Left kidney (tissue), 2 donors: ENCODE results near the gene NKAIN2. TPM values are rescaled to one million over a fixed set of nuclear protein-coding genes. Genes with fewer than 3 reads are reported as not detected.
"Not testable (repeated sequence)": the region's sequence is repeated elsewhere in the genome, so short reads cannot be mapped to it uniquely, and the experiment has no call there.

Experiments
- DNase-seq: peaks from one replicate; pipeline ENCODE4 v3.0.0-alpha.2; 2013
- polyA plus RNA-seq: library from polyadenylated mRNA; unstranded; fragments of 120-200 nt; gene quantifications from one replicate; pipeline ENCODE4 v1.2.1, GENCODE V29; 2013; ENCODE audit not compliant: insufficient read length

Gene NKAIN2
- polyA plus RNA-seq, 1 donor, result 20.6 TPM

DNA sequence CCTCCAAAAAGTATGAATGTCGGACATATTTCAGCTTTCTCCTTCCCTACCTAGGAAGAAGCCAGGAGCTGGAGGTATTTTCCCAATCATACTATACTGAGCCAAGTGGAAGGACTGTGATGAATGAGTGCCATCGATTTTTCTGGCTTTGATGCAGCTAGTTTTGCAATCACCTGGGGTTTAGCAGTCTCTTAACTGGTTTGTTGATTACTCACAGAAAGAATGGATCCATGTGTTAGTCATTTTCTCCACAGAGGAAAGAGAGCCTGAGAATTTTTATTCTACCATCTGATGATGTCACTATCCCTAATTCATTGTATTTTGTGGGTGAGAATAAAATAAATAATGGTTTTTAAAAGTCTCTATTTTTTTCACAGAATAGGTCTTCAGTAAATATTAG lies 875.7 kb downstream of the NKAIN2 start:
- DNase-seq, result no peak

DNA sequence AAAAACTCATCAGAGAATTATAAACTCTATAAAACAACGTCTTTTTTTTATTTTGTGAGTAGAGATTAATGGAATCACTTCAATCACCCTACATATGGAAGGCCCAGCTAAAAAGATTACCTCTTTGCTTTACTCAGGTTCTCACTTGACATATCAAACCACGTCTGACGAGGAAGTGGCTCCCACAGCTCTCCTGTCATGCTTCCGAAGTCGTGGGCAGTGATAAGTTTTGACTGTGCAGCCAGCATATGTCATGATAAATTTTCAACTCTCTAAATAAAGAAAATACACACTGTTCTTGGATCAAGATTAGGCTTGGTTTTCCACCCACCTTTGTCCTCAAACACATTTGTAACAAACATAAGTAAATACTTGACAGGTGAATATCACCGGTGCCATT lies 879.1 kb downstream of the NKAIN2 start:
- no peak for DNase-seq

DNA sequence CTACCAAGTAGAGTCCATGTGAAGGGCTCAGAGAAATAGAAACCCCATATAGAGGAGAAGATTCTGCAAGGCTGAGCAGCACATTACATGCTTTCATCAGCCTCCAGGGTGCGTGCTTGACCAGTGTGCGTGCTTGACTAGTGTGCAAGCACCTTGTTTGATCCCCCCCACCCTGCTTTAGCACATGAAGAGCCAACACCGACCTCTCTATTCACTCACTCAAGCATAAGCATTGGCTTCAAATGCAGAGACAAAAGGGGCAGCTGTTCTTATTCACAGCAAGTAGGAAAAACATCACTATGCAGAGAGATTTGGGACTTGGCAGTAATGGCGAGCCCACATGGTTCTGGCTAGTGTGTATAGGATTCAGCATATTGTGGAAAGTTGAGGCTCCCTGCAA lies 879.8 kb downstream of the NKAIN2 start:
- no peak for DNase-seq

DNA sequence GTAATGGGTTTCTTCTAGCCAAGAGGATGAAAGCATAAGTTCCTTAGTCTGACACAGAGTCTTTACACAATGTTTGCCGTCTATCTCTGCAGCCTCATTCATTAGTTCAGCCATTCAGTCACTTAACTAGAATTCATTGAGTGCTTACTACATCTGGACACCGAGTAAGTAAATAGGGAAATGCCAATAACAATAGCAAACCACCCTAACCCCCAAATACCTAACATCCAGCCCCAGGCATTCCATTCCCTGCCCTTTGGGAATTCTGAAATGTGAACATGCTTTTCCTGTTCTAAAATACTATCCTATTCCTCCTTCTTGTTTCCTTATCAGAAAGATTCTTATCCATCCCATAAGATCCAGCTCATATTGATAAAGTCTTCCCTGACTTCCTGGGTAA lies 881.0 kb downstream of the NKAIN2 start:
- DNase-seq, result no peak

DNA sequence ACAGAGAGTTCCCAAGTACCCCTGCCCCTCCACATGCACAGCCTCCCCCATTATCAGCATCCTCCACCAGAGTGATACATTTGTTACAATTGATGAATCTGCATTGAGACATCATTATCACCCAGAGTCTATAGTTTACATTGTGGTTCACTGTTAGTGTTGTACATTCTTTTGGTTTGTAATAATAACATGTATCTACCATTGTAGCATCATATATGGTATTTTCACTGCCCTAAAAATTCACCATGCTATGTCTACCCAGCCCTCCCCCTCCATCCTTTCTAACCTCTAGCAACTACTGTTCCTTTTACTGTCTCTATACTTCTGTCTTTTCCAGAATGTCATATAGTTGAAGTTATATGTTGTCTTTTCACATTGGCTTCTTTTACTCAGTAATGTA lies 884.7 kb downstream of the NKAIN2 start:
- DNase-seq, result no peak

DNA sequence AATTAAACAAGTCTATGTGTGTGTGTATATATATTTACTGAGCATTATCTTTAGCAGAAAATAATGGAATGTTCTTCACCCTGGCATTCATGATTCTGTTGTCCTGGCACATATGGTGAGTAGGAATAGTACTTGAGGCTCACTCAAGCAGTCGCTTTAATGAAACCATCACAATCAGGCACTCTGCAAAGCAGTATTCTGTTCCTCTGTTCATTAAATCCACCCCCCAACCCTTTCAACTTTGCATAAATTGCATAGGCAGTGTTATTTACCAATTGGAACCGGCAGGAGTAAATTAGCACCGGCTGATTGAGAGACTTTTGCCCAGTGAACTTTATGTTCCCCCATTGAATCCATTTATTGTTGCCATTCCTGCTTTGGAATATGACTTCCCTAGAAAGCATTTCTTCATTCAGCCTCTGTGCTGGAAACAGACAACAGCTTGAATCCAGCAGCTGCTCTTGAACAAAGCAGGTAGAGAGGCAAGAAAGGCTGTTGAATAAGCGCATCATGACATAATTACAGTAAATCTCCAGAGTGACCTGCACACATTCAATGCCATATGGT lies 890.6 kb downstream of the NKAIN2 start:
- no peak for DNase-seq

DNA sequence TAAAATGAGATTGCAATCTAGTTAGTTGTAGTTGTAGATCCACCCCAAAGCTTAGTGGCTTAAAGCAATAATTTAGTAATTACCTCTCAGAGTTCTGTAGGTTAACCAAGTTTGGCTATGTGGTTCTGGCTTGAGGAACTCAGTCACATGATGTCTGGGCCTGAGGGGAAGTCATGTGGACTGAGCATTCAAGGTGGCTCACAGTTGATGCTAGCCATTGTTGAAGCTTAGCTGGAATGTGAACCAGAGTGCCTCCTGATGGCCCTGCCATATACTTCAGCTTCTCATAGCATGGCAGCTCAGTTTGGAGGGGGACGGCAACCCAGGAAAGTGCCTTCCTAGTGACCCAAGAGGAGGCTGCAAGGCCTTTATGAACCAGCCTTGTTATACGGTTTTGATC lies 895.4 kb downstream of the NKAIN2 start:
- no peak for DNase-seq

DNA sequence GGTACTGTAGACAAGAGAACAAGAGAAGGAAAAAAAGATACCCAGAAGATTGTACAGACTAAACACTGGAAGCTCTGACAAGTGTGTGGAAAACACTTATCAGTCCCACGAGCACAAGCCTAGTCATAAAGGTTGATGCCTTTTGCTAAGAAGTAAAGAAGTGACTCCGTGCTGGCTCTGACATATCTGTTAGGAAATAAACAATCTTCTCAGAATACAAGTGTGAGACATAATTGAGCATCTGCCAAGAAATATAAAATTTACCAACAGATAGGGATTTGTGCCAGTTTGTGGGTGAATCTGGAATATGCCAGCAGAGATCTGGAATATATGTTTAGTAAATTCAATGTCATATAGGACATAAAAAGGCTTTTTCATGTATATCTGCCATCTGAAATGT lies 899.9 kb downstream of the NKAIN2 start:
- DNase-seq, result no peak

DNA sequence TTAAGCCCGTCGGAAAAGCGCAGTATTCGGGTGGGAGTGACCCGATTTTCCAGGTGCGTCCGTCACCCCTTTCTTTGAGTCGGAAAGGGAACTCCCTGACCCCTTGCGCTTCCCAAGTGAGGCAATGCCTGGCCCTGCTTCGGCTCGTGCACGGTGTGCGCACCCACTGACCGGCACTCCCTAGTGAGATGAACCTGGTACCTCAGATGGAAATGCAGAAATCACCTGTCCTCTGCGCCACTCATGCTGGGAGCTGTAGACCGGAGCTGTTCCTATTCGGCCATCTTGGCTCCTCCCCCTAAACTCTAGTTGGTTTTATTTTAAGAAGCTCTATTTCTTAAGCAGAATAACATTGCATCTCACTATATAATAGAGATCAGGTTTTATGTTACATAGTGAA lies 908.9 kb downstream of the NKAIN2 start:
- DNase-seq, result not testable (repeated sequence)

DNA sequence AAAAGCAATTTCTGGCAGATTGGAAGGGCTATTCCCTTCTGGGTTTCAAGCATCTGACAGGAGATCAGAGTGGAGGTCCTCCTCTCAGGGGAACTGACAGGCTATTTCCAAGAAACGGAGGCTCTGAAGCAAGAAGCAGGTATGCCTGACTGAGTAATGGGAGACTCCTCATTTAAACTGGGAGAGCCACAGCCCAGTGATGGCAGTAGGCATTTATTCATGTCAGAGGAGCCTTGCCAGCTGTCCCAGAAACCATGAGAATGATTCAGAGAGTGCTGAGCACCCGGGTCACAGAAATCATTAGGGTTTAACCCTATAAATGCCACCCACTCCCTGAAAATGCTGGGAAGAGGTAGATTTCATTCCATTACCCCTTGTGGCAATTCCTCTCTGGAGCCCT lies 911.1 kb downstream of the NKAIN2 start:
- no peak for DNase-seq

DNA sequence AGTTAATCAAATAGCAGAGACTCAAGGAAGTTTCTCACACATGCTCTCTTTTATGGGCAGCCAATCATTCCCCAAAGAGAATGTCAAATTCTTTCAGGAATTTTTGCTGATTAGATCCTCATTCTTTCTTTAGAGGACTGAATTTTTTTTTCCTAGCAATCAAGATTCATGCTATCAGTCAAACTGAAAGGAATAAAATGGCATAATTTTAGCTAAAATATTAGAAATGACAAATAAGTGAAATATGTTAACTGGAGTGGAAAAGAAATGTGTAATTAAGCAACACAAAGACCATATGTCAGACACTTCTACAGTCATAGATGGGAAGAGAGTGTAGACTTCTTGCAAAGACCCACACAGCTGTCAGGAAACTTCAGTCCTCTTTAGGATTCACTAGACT lies 916.2 kb downstream of the NKAIN2 start:
- DNase-seq, result no peak

DNA sequence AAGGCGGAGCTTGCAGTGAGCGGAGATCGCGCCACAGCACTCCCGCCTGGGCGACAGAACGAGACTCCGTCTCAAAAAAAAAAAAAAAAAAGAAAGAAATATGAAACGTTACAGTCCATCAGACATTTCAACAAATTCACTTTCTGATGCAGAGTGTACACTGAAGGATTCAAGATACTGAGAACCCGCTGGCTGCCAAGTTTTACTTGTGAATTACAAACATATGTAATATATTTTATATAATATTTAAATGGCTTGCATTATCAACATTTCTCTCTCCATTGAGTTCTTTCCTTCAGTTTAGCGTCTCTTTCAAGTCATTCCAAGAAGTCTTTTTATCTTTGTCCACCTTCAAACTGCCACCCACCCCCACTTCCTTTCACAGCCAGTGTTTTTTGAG lies 917.7 kb downstream of the NKAIN2 start:
- DNase-seq, result no peak

DNA sequence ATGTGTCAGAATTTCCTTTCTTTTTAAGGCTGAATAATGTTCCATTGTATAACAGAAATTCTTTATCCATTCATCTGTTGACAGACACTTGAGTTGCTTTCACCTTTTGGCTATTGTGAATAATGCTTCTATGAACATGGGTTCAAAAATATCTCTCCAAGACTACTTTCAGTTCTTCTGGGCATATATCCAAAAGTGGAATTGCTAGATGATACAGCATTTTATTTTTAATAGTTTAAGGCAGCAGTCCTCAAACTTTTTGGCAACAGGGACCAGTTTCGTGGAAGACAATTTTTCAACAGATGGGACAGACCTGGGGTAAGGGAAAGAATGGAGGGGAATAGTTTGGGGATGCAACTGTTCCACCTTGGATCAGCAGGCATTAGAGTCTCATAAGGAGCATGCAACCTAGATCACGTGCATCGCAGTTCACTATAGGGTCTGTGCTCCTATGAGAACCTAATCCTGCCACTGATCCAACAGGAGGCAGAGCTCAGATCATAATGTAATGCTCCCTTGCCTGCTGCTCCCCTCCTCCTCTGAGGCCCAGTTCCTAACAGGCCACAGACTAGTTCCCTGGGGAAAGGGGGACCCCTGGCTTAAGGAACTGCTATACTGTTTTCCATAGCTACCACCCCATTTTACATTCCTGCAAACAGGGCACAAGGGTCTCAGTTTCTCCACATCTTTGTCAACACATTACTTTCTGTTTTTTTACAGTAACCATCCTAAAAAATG lies 918.6 kb downstream of the NKAIN2 start:
- DNase-seq, result no peak

DNA sequence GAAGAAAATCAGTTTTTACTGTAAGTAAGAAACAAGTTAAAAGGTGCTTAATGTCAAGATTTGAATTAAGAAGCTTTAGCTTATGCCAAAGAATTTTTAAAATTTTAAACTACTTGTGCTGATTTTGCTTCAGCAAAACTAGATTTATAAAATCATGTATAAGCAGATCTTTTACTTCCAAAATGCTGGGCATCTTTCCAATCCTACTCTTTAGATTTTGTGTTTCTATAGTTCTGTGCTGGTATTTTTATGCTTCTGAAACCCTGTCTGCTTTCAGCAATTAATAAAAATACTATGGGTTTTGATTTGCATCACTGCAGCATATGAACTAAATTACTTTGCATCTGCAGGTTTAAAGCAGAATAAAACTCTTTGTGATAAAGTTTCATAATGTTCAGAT lies 920.0 kb downstream of the NKAIN2 start:
- no peak for DNase-seq

DNA sequence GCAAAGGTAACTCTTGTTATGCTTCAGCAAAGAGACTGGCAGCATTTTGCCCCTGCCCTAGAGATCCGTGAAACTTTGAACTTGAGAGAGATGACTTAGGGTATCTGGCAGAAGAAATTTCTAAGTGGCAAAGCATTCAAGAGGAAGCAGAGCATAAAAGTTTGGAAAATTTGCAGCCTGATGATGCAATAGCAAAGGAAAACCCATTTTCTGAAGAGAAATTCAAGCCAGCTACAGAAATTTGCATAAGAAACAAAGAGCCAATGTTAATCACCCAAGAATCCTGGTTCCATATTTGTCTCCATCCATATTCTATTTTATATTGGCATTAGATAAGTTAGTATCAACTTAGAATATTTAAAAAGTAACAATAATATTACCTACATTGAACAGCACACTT lies 934.1 kb downstream of the NKAIN2 start:
- not testable (repeated sequence) for DNase-seq

DNA sequence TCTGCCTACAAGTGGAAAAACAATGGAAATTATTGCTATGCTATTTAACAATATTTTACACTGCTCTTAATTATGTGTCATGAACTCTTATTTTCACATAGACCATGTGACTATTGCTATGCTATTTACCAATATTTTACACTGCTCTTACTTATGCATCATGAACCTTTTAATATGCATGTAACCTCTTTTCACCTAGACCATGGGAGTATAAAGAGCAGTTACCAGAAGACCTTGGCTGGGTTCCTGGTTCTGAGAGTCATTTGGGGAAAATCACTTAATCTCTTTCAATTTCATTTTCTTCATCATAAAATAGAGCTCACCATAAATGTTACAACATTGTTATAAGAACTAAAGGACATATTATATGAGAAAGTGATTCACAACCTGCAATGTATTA lies 934.8 kb downstream of the NKAIN2 start:
- DNase-seq, result no peak

DNA sequence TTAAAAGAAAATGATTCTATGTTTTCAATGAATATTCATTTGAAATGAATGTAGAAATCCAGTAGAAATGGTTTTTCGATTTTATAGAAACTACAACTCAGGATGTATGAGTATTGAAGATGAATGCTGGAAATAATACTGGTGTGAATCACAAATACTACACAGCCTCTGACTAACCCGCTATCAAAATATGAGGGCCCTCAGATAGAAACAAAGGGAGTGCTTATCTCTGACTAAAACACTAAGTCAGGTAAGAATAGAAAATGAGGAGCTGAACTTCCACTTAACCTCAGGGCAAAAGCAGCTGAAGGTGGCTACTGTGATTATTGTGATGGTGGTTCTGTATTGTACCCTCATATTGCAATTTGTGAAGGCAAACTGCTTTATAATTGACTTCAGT lies 937.7 kb downstream of the NKAIN2 start:
- no peak for DNase-seq

DNA sequence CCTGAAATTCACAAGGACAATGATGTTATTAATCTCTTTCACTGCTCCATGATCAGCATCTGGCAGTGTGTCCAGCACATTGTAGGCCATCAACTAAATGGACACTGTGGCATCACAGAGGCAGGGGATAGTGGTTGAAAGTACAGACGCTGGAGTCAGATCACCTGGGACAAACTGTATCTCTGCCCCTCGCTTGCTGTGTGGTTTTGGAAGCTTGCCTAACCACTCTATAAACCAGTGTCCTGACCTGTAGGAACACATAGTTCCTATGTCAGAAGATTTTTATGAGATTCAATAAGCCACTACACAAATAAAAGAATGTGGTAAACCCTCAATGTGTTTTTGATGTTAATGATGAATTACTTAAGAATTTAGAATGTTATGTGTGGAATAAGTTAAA lies 939.3 kb downstream of the NKAIN2 start:
- no peak for DNase-seq

DNA sequence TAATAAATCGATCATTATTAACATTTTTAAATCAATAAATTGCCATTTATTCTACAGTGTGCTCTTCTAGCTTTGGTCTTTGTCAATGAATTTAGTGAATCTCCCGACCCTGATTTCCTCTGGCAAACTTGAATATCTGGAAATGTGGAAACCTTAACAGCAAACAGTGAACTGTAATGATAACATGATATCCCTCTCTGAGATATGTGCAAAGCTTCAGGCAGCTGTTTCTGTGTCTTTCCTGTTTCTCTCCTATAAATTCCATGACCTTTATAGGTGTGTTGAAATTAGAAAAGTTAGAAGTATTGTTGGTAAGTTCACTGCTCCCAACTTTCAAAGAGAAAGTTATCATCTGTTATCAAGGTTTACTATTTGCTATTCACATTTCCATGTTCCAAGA lies 939.8 kb downstream of the NKAIN2 start:
- DNase-seq, result no peak

DNA sequence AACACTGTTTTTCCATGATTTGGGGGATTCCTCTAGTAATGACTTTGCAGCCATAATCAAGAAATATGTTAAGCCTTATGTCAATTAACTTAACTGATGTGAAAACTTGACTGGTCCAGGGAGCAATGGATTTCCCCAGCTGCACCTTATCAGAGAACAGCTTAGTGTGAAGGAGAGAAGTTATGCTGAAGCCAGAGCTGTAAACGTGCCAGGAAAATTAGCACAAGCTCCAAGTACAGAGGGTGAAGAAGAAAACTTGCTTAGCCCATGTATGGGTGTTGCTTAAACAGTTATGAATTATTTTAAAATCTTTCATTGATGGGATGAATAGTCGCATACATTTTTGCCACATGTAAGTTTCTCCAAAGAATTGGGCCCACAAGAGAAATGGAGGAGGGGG lies 943.7 kb downstream of the NKAIN2 start:
- DNase-seq, result no peak

DNA sequence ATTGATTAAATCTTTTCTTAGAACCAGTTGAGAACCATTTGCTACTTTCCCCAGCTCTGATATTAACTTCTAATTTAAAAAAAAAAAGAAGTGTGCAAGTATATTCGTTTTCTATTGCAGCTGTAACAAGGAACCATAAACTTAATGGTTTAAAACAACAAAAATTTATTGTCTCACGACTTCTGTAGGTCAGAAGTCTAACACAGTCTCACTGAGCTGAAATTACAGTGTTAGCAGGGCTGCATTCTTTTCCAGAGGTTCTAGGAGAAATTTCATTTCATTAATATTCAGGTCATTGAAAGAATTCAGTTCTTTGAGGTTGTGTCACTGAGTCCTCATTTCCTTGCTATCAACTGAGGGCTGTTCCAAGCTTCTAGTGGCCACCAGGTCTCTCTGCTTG lies 945.1 kb downstream of the NKAIN2 start:
- DNase-seq, result no peak

DNA sequence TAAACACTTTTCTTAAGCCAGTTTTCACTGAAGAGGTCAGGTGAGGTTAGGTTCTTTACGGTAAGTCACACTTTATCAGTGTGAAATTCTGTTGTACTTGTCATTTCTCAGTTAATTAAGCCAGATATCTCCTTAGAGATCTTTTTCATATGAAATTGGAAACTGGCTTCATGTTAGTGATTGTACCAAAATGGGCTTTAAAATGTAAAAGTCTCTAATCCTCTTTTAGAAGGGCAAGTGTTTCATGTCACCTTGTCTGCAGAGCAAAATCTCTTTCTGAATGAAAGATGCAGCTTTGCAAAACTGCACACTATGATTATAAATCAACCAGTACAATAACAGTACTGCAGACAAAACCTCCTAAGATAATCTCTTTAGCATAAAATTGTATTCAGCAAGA lies 949.3 kb downstream of the NKAIN2 start:
- no peak for DNase-seq

DNA sequence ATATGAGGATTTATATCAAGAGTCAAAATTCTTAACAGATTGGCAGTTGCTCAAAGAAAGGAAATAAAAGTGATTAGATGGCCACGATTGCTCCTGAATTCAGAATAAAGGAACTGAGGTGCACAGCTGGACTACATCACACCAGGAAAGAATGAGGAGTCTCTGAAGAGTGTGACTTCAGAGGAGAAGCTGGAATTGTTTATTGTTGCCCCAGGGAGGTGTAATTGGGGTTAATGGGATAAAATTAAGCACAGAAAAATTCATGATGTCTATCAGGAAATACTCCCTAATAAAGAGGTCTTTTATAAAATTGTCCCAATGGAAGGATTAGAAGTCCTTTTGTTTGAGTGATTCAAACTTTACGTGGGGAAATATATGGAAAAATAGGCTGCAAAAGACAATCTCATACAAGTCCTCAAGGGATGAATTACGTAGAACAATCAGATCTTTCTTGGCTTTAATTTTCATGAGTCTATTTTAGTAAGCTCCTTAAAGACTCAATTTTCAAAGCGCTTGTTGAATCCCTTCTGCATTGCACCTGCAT lies 950.0 kb downstream of the NKAIN2 start:
- DNase-seq, result peak; percentile 47

DNA sequence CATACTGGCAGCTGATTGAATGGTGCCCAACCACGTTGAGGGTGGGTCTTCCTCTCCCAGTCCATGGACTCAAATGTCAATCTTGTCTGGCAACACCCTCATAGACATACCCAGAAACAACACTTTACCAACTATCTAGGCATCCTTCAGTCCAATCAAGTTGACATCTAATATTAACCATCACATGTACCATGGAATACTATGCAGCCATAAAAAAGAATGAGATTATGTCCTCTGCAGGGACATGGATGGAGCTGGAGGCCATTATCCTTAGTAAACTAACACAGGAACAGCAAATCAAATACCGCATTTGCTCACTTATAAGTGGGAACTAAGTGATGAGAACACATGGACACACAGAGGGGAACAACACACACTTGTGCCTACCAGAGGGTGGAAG lies 951.7 kb downstream of the NKAIN2 start:
- no peak for DNase-seq
